HT1080 (cell line): ENCODE measurements around the gene PSG6. TPM values are rescaled to one million over a fixed set of nuclear protein-coding genes. Genes with fewer than 3 reads are reported as not detected.
"Not testable (repeated sequence)": the region's sequence is repeated elsewhere in the genome, so short reads cannot be mapped to it uniquely, and the experiment has no call there.

Experiments used
- DNase-seq: peaks from one replicate; pipeline ENCODE4 v3.0.0-alpha.2; 2015; ENCODE audit warnings: low read depth
- polyA plus RNA-seq, 2 experiments: library from polyadenylated mRNA; depleted of rRNA; stranded (reverse); fragments of >200 nt; gene quantifications; 2 replicates each; pipeline ENCODE4 v1.2.3, GENCODE V29; 2015
- total RNA-seq: library from RNA; depleted of rRNA; stranded (reverse); fragments of >200 nt; shearing (Covaris generic); gene quantifications from 2 replicates; pipeline ENCODE4 v1.2.3, GENCODE V29; 2014; rRNA removed

Gene PSG6
- not detected in 2 replicates for total RNA-seq
- 0.14 TPM in 1 of 2 replicates, not detected in the other for polyA plus RNA-seq (2015; cell fraction: cytosol; rRNA removed)
- not detected in 2 replicates for polyA plus RNA-seq (2015; cell fraction: nucleus; rRNA removed)

DNA sequence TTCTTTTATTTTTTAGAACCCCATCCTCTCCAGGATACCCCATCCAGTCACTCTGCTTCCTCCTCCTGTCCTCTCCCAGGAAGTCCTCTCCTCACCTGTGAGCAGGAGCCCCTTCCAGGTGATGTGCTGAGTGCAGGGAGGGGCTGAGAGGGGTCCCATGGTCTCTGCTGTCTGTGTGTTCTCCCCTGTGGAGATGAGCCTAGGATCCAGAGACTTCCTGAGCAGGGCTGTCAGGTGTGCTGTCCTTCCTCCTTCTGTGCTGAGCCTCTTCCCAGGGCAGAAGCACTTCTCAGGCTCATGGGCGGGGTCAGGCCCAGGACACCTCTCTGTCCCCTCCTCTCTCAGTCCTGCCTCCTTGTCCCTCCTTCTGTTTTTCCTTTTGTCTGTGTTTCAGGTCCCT lies at the start of gene PSG6:
PSG6 (minus strand) TSS at position 261 of the 400 bp plus-strand sequence; CDS start at position 159, 102 bp downstream.
- DNase-seq, result not testable (repeated sequence)

DNA sequence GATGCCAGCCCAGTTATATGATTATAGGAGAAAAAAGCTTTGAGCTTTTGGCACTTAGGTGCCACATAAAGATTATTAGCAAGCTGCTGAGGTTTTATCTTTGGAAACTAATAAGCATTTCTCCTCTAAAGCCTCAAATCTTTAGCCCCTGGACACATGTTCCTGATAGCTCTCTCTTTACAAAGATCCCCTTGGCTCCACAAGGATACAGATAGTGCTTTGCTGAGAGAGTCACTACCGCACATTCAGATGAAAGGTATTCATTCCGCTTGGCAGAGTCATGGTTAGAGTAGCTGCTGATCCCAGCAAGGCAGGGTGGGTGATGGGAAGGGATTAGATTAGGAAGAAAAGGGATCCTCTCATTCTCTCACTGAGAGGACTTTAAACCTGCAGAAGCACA lies 47.5 kb upstream of the PSG6 start:
- DNase-seq, result peak; percentile 85

DNA sequence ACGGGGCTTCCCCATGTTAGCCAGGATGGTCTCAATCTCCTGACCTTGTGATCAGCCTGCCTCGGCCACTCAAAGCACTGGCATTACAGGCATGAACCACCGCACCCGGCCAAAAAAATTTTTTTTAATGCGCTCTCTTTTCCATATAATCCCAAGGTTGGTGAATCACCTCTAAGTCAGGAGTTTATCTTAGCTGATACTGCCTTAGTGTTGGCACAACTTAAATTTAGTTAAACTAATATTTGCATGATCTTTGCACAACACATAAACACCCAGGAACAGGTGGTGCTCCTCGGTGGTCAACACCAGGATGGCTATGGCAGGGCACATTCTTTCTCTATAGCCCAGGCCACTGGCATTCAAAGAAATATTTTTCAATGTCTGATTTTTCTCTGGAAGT lies 43.4 kb upstream of the PSG6 start:
- DNase-seq, result no peak

DNA sequence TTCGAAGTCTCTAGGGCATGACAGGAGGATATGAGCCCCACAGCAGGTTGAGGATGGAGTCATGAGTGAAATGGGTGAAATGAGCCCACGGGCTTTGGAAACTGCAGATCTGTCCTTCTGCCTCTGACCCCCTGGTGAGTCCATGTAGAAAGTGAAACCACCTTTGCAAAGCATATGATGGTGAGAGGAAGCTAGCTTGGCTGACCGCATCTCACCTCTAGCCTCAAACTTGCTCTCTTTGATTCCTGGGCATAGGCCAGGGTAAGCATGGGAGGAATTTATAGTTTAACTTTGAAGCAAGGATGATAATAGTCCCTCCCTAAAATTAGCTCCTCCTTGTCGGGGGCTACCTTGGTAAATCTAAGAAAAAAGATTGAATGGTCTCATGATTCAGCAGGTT lies 34.4 kb upstream of the PSG6 start:
- not testable (repeated sequence) for DNase-seq

DNA sequence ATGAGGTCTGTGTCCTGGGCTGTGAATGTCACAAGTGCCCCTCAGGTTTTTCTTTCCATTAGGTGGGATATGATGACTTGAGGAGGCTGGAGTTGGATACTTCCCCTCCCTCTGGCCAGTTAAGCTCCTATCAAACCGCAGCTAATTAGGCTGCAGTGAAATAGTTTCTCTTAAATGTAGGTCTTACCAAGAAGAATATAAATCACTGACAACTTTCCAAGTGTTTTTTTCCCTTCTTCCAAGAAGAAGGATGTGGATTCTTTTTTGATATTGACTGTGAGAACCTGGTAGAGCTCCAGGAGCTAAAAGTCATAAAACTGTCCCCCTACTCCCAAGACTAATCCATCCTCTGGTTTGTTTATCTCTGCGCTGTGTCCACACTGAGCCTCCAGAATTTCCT lies 33.8 kb upstream of the PSG6 start:
- DNase-seq, result not testable (repeated sequence)

DNA sequence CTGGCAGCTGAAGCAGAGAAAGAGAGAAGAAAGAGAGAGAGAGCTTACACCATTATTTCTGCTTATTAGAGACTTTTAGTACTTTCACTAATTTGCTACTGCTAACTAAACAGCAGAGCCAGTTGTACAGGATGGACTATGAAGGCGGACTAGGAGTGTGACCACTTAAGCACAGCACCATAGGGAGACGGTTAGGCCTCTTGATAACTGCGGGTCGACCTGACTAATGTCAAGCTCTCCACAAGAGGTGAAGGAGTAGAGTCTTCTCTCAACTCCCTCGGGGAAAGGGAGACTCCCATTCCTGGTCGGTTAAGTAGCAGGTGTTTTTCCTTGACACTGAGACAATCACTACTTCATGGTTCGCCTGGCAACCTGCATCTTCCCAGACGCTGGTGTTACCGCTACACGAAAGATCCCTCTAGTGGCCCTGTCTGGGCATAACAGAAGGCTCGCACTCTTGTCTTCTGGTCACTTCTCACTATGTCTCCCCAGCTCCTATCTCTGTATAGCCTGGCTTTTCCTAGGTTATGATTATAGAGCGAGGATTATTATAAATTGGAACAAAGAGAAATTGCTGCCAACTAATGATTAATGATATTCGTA lies 24.6 kb upstream of the PSG6 start:
- no peak for DNase-seq

DNA sequence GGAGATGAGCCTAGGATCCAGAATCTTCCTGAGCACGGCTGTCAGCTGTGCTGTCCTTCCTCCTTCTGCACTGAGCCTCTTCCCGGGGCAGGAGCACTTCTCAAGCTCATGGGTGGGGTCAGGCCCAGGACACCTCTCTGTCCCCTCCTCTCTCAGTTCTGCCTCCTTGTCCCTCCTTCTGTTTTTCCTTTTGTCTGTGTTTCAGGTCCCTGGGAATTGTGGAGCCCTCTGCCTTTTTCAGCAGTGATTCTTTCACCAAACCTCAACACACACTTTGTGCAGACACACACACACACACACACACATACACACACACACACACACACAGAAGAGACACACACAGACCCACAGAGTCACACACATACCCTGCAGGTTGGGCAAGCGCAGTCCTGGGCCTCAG lies 19.4 kb upstream of the PSG6 start, which contains the start of gene PSG7:
PSG7 (minus strand) TSS at position 101 of the 400 bp plus-strand sequence. CDS start 131 bp downstream, outside the sequence.
- DNase-seq, result not testable (repeated sequence)

DNA sequence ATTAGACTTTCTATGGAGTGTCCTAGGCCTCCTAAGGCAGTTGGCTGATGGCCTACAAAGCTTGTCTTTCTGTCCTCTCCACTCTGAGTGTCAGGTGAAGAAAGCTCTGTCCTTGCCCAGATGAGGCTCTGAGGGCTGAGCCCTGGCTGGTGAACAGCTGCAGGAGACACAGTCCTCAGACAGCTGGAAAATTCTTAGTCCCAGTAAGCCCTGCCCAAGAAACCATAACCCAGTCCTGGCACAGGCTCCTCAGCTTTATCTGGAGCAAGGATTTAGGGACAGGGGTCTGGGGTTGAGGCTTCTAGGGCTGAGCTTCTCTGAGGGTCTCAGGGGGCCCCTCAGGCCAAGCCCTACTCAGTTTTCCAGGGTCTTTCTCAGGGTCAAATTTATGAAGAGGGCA lies 17.0 kb upstream of the PSG6 start:
- not testable (repeated sequence) for DNase-seq

DNA sequence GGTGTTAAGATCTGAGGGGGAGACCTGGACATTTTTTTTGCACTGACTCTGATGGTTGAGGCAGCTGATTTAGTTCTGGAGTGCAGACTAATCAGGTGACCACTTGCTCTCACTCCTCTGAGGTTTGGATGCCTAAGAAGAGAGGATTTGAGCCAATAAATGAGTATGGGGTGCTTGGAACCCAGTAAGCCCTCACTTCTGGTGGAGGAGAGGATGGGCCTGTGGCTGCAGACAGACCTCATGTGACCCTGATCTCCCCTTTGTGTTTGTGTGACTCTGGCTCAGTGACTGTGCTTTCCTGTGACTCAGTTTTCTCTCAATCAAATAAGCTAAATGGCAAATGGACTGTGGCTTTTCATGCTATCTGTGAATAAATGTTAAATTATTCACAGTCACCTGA lies 16.5 kb upstream of the PSG6 start:
- DNase-seq, result peak; percentile 69

DNA sequence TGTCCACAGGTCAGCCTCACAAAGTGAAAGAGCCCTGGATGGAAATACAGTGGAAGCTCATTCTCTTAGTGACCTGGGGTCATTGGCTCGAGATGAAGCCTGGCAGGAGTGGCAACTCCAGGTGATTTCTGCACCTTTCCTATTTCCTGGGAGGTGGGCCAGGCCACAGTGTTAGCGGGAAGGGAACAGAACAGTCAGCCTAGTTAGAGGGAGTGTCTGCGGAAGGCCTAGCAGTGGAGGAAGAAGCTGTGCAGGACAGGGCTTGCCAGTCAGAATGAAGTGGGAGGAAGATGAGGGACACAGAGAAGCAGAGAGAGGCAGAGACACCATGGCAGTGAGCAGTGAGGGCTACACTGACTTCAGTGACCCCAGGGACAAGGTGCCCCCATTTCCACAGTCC lies 15.7 kb upstream of the PSG6 start:
- DNase-seq, result not testable (repeated sequence)

DNA sequence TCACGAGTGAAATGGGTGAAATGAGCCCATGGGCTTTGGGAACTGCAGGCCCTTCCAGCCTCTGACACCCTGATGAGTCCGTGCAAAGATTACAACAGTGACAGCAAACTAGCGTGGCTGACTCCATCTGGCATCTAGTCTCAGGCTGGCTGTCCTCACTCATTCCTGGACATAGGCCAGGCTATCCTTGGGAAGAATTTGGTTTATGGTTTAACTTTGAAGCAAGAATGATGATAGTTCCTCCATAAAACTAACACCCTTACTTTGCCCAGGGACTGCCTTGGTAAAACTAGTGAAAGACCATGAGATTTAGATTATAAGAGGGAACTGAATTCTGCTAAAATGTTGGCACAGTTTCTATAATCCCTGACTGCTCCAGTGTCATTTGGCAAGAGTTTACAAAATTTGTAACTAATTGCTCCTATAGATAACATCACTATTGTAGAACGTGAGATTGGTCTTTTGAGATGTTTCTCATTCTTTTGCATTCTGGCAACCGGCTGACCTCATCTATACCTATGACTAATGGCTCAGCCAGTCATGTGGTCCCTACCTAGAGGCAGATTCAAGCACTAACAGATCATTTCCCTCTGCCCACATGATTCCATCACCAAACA lies 14.9 kb upstream of the PSG6 start:
- DNase-seq, result peak; percentile 83

DNA sequence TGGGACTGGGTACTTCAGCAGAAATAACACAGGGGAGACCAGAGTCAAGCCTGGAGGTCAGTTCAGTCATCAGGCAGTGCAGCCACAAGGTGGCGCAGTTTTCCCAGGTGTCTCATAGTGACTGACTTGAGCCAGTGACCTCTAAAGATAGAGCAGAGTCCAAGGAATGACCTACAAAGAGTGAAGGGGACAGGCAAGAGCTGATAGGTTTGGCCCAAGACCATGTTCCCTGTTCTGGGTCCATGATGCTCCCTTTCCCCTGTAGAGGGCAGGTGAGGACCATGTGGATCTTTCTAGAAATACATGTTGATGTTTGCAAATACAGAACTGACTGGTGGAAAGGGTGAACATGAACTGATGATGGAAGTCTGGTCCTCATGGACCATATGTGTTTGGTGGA lies 12.5 kb upstream of the PSG6 start:
- DNase-seq, result peak; percentile 59

DNA sequence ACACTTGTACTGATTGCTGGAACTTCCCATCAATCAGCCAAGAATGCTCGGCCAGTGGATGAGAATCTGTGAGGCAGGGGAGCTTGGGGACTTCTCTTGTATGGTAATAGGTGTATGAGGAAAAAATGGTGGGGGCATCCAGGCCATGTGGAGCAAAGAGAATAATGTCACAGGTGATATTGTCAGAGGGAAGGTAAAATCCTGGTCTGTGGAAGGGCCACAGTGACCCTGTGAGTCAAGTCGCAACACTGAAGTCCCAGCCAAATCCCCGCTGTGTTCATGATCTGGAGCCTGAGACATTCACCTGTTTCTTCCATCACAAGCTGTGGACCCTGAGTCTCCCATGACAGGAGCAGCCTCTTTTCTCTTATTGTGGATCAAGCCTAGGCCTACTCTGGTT lies 11.2 kb upstream of the PSG6 start:
- no peak for DNase-seq

DNA sequence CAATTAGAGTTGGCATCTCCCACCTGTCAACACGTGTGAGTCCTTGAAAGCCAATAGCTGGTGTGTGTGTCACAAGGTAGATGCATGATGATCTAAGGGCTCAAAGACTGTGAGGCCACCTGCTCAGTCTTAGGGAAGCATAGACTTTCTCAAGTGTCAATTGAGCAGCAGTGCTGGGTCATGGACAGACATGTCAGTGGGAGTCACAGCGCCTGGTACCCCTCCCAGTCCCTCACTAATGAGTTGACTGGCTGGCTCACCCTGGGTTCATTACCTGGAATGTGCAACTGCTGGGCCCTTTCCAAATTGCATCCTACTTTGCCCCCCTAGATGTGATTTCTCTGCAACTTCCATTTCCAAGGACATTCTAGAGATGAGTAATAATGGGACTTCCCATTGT lies 9.1 kb upstream of the PSG6 start:
- DNase-seq, result no peak

DNA sequence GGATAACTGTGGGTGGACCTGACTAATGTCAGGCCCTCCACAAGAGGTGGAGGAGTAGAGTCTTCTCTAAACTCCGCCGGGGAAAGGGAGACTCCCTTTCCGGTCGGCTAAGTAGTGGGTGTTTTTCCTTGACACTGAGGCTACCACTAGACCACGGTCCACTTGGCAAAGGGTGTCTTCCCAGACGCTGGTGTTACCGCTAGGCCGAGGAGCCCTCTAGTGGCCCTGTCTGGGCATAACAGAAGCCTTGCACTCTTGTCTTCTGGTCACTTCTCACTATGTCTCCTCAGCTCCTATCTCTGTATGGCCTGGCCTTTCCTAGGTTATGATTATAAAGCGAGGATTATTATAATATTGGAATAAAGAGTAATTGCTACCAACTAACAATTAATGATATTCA lies 5.4 kb upstream of the PSG6 start:
- DNase-seq, result peak; percentile 62

DNA sequence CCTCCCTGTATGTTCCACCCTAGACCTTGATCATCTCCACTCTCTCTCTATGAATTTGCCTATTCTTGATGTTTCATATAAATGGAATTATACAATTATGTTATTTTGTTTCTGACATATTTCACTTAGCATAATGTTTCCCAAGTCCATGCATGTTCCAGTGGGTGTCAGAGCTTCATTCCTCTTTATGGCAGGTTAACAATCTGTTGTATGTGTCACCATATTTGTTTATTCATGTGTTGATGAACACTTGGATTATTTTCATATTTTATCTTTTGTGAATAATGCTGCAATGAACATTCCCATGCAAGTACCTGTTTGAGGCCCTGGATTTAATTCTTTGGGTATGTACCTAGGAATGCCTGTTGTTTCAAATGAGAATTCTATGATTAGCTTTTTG lies 3.3 kb upstream of the PSG6 start:
- not testable (repeated sequence) for DNase-seq

DNA sequence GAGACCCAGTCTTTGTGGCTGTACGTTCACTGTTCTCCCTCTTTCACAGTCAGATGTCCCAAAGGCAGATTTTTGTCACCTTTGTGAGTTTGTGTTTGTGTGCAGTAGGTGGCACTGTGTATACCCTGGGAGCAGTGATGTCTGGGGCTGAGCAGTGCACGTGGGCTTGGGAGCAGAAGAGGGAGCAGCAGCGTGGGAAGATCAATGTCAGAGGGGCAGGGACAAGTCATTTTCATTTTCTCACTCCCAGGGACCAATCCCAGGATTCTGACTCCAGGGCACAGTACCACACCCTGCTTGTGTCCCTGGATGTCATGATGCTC lies 2.0 kb upstream of the PSG6 start:
- no peak for DNase-seq

DNA sequence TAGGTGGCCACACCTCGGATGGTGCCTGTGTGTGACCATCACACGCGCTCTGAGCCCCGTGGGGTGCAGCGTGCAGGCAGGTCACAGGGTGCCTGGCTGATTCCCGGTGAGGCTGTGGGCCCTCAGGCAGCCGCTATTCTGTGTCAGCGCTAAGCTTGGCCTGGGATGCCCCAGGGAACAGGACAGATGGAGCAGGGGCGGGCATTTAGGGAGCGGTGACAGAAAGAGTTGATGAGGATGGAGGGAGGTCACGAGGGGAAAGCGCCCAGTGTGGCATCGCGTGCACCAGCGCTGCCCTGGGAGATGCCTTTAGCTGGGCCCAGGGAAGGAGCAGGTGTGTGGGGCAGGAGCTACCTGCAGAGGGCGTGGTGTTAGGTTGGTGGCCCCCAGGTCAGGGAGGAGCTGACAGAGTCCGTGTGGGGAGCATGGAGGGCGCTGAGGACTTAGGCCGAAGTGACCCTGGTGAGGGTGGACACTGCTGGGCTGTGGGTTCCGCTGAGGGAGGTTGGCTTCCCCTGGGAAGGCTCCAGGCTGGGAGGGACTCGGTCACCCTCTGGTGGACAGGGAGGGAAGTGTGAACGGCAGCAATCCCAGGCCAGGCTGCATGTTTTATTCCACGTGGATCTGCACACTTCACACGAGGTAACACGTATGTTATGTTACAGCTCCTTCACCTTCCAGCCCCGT lies 1.5 kb upstream of the PSG6 start:
- DNase-seq, result peak; percentile 23

DNA sequence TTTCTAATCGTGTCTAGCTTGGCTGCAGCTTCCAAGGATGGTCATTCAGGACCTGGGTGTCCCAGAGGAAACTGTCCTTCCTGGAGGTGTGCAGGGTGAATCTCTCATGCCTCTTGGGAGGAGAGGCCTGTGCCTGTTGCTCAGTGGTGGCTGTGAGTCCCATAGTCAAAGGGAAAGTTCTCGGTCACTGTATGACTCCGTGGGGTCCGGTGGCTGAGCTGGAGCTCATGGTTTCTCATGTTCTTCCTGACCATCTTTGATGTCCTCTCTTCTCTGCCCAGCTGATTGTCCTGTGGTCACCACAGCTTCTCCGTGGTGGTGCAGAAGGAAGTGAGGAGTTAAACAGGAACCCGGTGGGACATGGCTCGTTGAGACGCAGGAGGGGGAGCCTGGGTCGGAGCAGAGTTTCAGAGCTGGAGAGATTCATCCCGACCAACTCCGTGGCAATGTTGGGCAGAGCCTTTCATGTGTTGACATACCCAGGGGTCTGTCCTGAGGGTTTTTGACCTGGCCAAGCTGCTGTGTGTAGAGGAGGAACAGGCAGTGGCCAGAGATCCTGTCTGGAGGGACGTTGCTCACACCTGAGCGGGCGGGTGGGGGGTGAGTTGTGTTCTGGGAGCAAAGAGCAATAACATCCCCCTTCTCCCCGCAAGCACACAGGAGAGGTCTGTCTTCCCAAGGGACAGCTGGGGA lies 829 bp upstream of the PSG6 start:
- DNase-seq, result not testable (repeated sequence)

DNA sequence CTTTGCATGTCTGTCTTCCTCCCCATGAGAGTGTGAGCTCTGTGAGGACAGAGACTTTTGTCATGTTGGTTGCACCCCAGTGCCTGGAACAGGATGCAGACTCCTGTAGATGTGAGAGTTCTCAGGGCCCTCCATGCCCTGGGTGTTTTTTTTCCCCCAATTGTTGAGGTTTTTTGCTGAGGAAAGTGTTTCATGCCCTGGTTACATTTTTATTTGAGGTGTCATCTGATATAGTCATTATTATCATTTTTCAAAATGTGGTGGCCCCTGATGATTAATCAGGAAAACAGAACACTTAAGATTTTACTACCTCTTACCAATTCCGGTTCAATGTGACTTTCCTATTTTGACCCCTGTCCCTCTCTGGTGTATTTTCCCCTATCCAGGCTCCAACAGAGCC lies 763 bp downstream of the PSG6 start:
- DNase-seq, result not testable (repeated sequence)

DNA sequence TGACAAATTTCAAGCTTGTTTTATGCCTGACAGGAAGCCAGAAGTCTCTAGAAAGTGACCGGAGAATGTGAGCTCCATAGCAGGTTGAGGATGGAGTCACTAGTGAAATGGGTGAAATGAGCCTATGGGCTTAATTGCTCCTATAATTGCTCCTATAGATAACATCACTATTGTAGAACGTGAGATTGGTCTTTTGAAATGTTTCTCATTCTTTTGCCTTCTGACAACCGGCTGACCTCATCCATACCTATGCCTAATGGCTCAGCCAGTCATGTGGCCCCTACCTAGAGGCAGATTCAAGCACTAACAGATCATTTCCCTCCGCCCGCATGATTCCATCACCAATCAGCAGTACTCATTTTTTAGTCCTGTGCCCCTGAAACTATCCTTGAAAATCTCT lies 4.2 kb downstream of the PSG6 start:
- DNase-seq, result not testable (repeated sequence)

DNA sequence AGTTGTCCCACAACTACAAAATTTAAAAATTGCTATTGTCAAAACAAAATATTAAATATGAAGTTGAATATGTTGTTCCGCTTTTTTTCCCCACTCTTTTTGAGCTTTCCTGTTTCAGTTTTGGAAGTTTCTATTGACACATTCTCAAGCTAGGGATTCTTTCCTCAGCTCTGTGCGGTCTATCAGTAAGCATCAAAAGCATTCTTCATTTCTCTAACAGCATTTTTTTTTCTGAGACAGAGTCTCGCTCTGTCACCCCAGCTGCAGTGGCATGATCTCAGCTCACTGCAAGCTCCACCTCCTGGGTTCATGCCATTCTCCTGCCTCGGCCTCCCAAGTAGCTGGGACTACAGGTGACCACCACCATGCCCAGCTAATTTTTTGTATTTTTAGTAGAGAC lies 4.8 kb downstream of the PSG6 start:
- DNase-seq, result not testable (repeated sequence)
